Activated gamma-delta T cell treated with anti-CD3 and anti-CD28 coated beads, Interleukin-2, amount 50 U/mL, for 16 hours (primary cell): ENCODE results near the gene ZNF17.

ENCODE experiments used
- DNase-seq: peaks from one replicate; pipeline ENCODE4 v3.0.0-alpha.2; 2020; ENCODE audit warnings: low read depth

ZNF17 gene

GRCh38 chr19:57434386-57435061 lies 23.6 kb downstream of the ZNF17 start:
- no peak for DNase-seq

DNA sequence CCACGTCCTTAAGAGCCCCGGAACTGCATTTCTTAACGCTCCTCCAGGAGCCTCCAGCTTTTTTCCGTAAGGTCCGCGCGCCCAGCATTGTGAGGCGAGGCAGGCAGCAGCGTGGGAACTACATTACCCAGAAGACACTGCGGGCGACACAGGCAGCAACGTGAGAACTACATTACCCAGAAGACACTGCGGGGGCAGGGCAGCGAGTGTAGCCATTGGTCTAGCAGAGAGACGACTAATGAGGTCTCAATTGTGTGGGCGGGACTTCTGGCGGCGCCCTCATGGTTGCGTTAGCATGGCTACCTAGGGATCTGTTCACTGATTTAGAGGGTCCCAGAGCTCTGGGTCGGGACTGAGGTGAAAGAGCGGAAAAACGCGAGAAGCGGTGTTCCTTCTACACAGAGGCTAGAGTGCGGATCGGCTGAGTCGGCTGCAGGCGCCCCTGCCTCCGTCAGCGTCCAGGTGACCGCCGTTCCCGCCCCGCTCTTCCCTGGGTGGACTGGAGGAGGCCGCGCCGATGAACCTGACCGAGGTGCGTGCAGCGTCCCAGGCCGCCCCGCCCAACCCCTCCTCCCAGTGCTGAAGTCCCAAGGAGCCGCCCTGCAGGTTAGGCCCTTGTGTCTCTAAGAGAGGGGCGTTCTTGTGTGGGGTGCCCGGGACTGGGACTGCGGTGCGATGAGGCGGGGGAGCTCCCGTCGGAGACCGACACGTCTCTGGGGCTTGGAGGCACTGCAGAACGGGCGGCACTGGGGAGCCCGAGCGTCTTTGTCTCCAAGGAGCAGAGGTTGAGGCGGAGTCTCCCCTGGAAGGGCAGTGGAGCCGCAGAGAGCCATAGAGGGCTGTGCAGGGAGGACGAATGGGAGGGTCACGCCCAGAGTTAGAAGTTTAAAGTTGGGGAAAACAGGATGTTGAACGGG lies 24.4 kb downstream of the ZNF17 start, which contains the start of gene ZNF749:
Gene ZNF749, plus strand, starts transcription at position 264 of the 917 bp plus-strand sequence. Its CDS starts 254 bp downstream, at position 518.
- DNase-seq, result peak; percentile 96

DNA sequence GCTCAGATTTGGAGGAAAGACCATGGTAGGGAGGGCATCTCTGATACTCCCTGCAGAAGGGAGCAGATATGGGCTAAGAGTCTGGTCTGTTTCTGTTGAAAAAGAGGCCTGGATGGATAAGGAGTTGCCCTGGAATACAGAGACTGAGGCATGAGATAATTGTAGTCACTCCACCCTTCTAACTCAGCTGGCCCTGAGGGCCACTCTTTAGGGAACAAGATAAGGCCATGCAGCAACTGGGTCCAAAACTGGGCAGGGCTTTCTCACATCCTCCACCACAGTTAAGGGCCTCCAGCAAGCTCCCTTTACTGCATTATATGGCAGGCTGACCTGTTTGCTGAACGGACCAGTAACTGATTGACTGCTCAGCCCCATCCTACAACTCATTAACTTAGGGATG lies 25.5 kb downstream of the ZNF17 start:
- no peak for DNase-seq

- no peak for DNase-seq
Observed at GRCh38 chr19:57437931-57438330, 27.0 kb downstream of the ZNF17 start.

DNA sequence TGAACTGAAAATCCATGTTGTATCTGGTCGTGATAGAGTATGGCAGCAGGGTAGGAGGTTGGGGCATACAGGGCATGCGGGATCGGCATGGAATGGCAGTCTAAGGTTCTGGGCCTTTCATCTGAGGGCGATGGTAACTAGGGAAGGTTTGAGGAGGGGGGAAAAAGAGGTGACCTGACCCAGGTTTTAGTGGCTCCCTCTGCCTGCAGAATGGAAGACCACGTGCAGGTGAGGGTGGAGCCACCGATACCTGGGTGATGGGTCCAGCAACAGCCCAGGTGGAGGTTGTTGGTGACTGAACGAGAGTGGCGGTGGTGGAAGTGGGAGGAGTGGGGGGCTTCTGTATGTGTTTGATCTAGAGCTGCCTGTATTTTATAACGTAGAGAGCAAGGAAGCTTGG lies 28.0 kb downstream of the ZNF17 start:
- no peak for DNase-seq

GRCh38 chr19:57441979-57442752 lies 31.2 kb downstream of the ZNF17 start:
- DNase-seq, result no peak

- DNase-seq, result no peak
Observed at GRCh38 chr19:57443121-57443696, 32.2 kb downstream of the ZNF17 start.

- no peak for DNase-seq
Observed at GRCh38 chr19:57452307-57452706, 41.3 kb downstream of the ZNF17 start.

GRCh38 chr19:57465680-57466381 lies 54.9 kb downstream of the ZNF17 start:
- no peak for DNase-seq

GRCh38 chr19:57466489-57466888 lies 55.5 kb downstream of the ZNF17 start:
- DNase-seq, result no peak
